WTC11 (cell line): ENCODE results near the gene GCKR. TPM values are rescaled to one million over a fixed set of nuclear protein-coding genes. Genes with fewer than 3 reads are reported as not detected.

Experiments
- ATAC-seq: fragments of 200-7000 bp; cut with Tn5 transposase; 2 replicates; pipeline ENCODE4 v1.10.0; 2021; ENCODE audit warnings: mild to moderate bottlenecking, moderate library complexity
- CTCF ChIA-PET: fragments of 300-600 bp; sonication (Branson Sonifier 250); formaldehyde crosslinking; loops from one replicate; lab custom pipeline; 2021; ENCODE audit warnings: antibody characterized with exemption; lab: Charles Lee
- POLR2A ChIA-PET: fragments of 350-600 bp; sonication (Branson Sonifier 250); formaldehyde crosslinking; loops from one replicate; lab custom pipeline; 2021; ENCODE audit warnings: antibody characterized with exemption; lab: Charles Lee
- DNase-seq: peaks from one replicate; pipeline ENCODE4 v3.0.0; 2021; ENCODE audit warnings: low spot score
- H3K27ac Mint-ChIP-seq: 2 replicates; pipeline ENCODE4 v1.8.0; 2021; ENCODE audit warnings: mixed read lengths
- H3K27me3 Mint-ChIP-seq: 2 replicates; pipeline ENCODE4 v1.8.0; 2021; ENCODE audit warnings: low read depth, mild to moderate bottlenecking, moderate library complexity, mixed read lengths
- H3K36me3 Mint-ChIP-seq: 2 replicates; pipeline ENCODE4 v1.8.0; 2021; ENCODE audit warnings: mixed read lengths
- H3K4me1 Mint-ChIP-seq: 2 replicates; pipeline ENCODE4 v1.8.0; 2022; ENCODE audit warnings: mixed read lengths
- H3K4me3 Mint-ChIP-seq: 2 replicates; pipeline ENCODE4 v1.8.0; 2021; ENCODE audit warnings: mild to moderate bottlenecking, moderate library complexity, mixed read lengths
- H3K9me3 Mint-ChIP-seq: 2 replicates; pipeline ENCODE4 v1.8.0; 2021; ENCODE audit warnings: mixed read lengths
- ESRRA ChIP-seq: sonication (generic); formaldehyde crosslinking; IDR thresholded peaks from 2 replicates; pipeline ENCODE4 v1.8.1; 2022; ENCODE audit warnings: mild to moderate bottlenecking, missing genetic modification reagents, borderline replicate concordance
- FOXJ3 ChIP-seq: sonication (generic); formaldehyde crosslinking; IDR thresholded peaks from 2 replicates; pipeline ENCODE4 v1.9.0; 2021; ENCODE audit warnings: missing genetic modification reagents, mild to moderate bottlenecking, borderline replicate concordance
- FOXK1 ChIP-seq: sonication (generic); formaldehyde crosslinking; IDR thresholded peaks from 2 replicates; pipeline ENCODE4 v1.8.0; 2022; ENCODE audit warnings: mild to moderate bottlenecking, moderate library complexity, missing genetic modification reagents
- JAZF1 ChIP-seq: fragments of 250-450 bp; sonication (Bioruptor Pico); IDR thresholded peaks from 2 replicates; pipeline ENCODE4 v1.9.0; 2021; ENCODE audit warnings: moderate library complexity, mild to moderate bottlenecking, inconsistent platforms
- KAT7 ChIP-seq: sonication (generic); formaldehyde crosslinking; IDR thresholded peaks from 2 replicates; pipeline ENCODE4 v1.8.1; 2023; ENCODE audit warnings: missing genetic modification reagents, mild to moderate bottlenecking, borderline replicate concordance
- NFE2L1 ChIP-seq: sonication (generic); formaldehyde crosslinking; IDR thresholded peaks from 2 replicates; pipeline ENCODE4 v1.8.1; 2023; ENCODE audit warnings: missing genetic modification reagents
- NR2C2 ChIP-seq: sonication (generic); formaldehyde crosslinking; IDR thresholded peaks from 2 replicates; pipeline ENCODE4 v1.8.0; 2022; ENCODE audit warnings: mild to moderate bottlenecking, missing genetic modification reagents
- TCF7 ChIP-seq: sonication (generic); formaldehyde crosslinking; IDR thresholded peaks from 2 replicates; pipeline ENCODE4 v1.8.0; 2022; ENCODE audit warnings: mild to moderate bottlenecking, low read depth, missing genetic modification reagents, moderate library complexity
- TEAD1 ChIP-seq: sonication (generic); formaldehyde crosslinking; IDR thresholded peaks from 2 replicates; pipeline ENCODE4 v1.8.0; 2022; ENCODE audit warnings: mild to moderate bottlenecking, missing genetic modification reagents
- TEAD4 ChIP-seq: sonication (generic); formaldehyde crosslinking; IDR thresholded peaks from 2 replicates; pipeline ENCODE4 v1.8.0; 2022; ENCODE audit warnings: mild to moderate bottlenecking, missing genetic modification reagents
- ZNF263 ChIP-seq: sonication (generic); formaldehyde crosslinking; IDR thresholded peaks from 2 replicates; pipeline ENCODE4 v1.8.1; 2022; ENCODE audit warnings: low read depth, mild to moderate bottlenecking, moderate library complexity, missing genetic modification reagents
- ZNF416 ChIP-seq: fragments of 250-450 bp; sonication (Bioruptor Pico); IDR thresholded peaks from 2 replicates; pipeline ENCODE4 v1.9.0; 2021; ENCODE audit warnings: mild to moderate bottlenecking, inconsistent platforms
- total RNA-seq: library from RNA; stranded (reverse); gene quantifications from 3 replicates; pipeline ENCODE4 v1.2.3, GENCODE V29; 2021
- TF ChIP-seq, protein P1 (sequence below): sonication (generic); formaldehyde crosslinking; IDR thresholded peaks from 2 replicates; pipeline ENCODE4 v1.8.0; 2022; ENCODE audit warnings: mild to moderate bottlenecking, missing genetic modification reagents
- TF ChIP-seq, protein P2 (sequence below): sonication (generic); formaldehyde crosslinking; IDR thresholded peaks from 2 replicates; pipeline ENCODE4 v1.8.1; 2022; ENCODE audit warnings: low read depth, missing genetic modification reagents, borderline replicate concordance
- TF ChIP-seq, protein P3 (sequence below): sonication (generic); formaldehyde crosslinking; conservative IDR thresholded peaks from 2 replicates; pipeline ENCODE4 v1.8.1; 2023; ENCODE audit warnings: mild to moderate bottlenecking, low read depth, missing genetic modification reagents, moderate library complexity
- TF ChIP-seq, protein P4 (sequence below): fragments of 250-450 bp; sonication (Bioruptor Pico); IDR thresholded peaks from 2 replicates; pipeline ENCODE4 v1.8.0; 2021; ENCODE audit warnings: mild to moderate bottlenecking
- TF ChIP-seq, protein P5 (sequence below): sonication (generic); formaldehyde crosslinking; IDR thresholded peaks from 2 replicates; pipeline ENCODE4 v1.8.0; 2022; ENCODE audit warnings: missing genetic modification reagents
- TF ChIP-seq, protein P6 (sequence below): fragments of 250-450 bp; sonication (Bioruptor Pico); conservative IDR thresholded peaks from 2 replicates; pipeline ENCODE4 v1.9.0; 2021; ENCODE audit warnings: mild to moderate bottlenecking
- TF ChIP-seq, protein P7 (sequence below): sonication (generic); formaldehyde crosslinking; IDR thresholded peaks from 2 replicates; pipeline ENCODE4 v1.8.1; 2023; ENCODE audit warnings: mild to moderate bottlenecking, missing genetic modification reagents, borderline replicate concordance

Gene GCKR
- total RNA-seq, 1 experiment from 2014 or later: 0.72 TPM

DNA sequence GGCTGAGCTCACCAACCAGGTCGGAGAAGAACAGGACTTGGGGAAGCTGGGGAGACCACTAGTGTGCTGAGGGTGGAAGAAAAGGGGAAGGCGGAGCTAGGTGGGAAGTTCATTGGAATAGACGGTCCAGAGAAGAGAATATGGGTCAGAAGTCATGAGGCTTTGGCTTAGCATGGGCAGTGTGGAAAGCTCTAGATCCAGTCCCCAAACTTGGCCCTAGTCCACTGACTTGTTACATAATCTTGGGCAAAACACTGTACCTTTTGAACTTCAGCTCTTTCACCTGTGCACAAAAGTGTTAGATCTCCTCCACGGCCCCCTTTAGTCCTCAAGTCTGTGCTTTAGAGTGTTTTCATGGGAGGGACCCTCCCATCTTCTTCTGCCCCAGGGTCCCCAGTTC is 10.7 kb downstream of the GCKR start:
- peaks cover 6% of the 10 kb centered on the region; the same call in 1 of the 2 replicates for H3K9me3 Mint-ChIP-seq
- POLR2A ChIA-PET: interaction anchor here (0.6 to 1.2 kb wide), 2 partner anchors 8 to 17 kb away, joined by 3 read pairs; no protein-coding TSS in a partner anchor
- H3K4me1 Mint-ChIP-seq: peaks cover 11% of the 10 kb centered on the region
- 0 out of 2 replicates have a peak, but pooled peaks cover 4% of the 10 kb centered on the region for H3K27me3 Mint-ChIP-seq
- ATAC-seq (no peak), DNase-seq (no peak)
- H3K27ac Mint-ChIP-seq: no peak overlapping the region
- TF ChIP-seq TCF7 (no peak), ZNF416 (no peak), ZNF263 (CRISPR knock-in tag) (no peak), FOXK1 (CRISPR knock-in tag) (no peak), JAZF1 (CRISPR knock-in tag) (no peak)
- TF ChIP-seq, protein P1, sequence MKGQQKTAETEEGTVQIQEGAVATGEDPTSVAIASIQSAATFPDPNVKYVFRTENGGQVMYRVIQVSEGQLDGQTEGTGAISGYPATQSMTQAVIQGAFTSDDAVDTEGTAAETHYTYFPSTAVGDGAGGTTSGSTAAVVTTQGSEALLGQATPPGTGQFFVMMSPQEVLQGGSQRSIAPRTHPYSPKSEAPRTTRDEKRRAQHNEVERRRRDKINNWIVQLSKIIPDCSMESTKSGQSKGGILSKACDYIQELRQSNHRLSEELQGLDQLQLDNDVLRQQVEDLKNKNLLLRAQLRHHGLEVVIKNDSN (CRISPR knock-in tag): no peak
- TF ChIP-seq, protein P2, sequence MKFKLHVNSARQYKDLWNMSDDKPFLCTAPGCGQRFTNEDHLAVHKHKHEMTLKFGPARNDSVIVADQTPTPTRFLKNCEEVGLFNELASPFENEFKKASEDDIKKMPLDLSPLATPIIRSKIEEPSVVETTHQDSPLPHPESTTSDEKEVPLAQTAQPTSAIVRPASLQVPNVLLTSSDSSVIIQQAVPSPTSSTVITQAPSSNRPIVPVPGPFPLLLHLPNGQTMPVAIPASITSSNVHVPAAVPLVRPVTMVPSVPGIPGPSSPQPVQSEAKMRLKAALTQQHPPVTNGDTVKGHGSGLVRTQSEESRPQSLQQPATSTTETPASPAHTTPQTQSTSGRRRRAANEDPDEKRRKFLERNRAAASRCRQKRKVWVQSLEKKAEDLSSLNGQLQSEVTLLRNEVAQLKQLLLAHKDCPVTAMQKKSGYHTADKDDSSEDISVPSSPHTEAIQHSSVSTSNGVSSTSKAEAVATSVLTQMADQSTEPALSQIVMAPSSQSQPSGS (CRISPR knock-in tag): no peak
- TF ChIP-seq, protein P3, sequence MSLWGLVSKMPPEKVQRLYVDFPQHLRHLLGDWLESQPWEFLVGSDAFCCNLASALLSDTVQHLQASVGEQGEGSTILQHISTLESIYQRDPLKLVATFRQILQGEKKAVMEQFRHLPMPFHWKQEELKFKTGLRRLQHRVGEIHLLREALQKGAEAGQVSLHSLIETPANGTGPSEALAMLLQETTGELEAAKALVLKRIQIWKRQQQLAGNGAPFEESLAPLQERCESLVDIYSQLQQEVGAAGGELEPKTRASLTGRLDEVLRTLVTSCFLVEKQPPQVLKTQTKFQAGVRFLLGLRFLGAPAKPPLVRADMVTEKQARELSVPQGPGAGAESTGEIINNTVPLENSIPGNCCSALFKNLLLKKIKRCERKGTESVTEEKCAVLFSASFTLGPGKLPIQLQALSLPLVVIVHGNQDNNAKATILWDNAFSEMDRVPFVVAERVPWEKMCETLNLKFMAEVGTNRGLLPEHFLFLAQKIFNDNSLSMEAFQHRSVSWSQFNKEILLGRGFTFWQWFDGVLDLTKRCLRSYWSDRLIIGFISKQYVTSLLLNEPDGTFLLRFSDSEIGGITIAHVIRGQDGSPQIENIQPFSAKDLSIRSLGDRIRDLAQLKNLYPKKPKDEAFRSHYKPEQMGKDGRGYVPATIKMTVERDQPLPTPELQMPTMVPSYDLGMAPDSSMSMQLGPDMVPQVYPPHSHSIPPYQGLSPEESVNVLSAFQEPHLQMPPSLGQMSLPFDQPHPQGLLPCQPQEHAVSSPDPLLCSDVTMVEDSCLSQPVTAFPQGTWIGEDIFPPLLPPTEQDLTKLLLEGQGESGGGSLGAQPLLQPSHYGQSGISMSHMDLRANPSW: no peak
- CTCF ChIA-PET: no interaction called here
- no peak overlapping the region for H3K4me3 Mint-ChIP-seq
- no peaks in the 10 kb centered on the region for H3K36me3 Mint-ChIP-seq

DNA sequence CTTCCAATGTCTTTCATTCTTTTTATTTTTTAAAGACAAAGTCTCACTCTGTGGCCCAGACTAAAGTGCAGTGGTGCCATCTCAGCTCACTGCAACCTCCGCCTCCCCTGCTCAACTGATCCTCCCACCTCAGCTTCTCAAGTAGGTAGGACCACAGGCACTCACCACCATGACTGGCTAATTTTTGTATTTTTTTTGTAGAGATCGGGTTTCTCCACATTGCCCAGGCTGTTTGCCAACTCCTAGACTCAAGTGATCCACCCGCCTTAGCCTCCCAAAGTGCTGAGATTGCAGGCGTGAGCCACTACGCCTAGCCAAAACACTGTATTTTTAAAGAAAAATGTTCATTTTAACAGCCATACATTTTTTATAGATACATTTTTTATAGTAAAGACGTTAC is 12.7 kb downstream of the GCKR start:
- TF ChIP-seq FOXJ3 (CRISPR knock-in tag) (no peak), ESRRA (CRISPR knock-in tag) (no peak), NR2C2 (CRISPR knock-in tag) (no peak), NFE2L1 (CRISPR knock-in tag) (no peak), TEAD1 (CRISPR knock-in tag) (no peak), FOXK1 (CRISPR knock-in tag) (no peak), KAT7 (CRISPR knock-in tag) (no peak), TEAD4 (no peak)
- TF ChIP-seq, protein P4, sequence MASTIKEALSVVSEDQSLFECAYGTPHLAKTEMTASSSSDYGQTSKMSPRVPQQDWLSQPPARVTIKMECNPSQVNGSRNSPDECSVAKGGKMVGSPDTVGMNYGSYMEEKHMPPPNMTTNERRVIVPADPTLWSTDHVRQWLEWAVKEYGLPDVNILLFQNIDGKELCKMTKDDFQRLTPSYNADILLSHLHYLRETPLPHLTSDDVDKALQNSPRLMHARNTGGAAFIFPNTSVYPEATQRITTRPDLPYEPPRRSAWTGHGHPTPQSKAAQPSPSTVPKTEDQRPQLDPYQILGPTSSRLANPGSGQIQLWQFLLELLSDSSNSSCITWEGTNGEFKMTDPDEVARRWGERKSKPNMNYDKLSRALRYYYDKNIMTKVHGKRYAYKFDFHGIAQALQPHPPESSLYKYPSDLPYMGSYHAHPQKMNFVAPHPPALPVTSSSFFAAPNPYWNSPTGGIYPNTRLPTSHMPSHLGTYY (CRISPR knock-in tag): no peak
- TF ChIP-seq, protein P5, sequence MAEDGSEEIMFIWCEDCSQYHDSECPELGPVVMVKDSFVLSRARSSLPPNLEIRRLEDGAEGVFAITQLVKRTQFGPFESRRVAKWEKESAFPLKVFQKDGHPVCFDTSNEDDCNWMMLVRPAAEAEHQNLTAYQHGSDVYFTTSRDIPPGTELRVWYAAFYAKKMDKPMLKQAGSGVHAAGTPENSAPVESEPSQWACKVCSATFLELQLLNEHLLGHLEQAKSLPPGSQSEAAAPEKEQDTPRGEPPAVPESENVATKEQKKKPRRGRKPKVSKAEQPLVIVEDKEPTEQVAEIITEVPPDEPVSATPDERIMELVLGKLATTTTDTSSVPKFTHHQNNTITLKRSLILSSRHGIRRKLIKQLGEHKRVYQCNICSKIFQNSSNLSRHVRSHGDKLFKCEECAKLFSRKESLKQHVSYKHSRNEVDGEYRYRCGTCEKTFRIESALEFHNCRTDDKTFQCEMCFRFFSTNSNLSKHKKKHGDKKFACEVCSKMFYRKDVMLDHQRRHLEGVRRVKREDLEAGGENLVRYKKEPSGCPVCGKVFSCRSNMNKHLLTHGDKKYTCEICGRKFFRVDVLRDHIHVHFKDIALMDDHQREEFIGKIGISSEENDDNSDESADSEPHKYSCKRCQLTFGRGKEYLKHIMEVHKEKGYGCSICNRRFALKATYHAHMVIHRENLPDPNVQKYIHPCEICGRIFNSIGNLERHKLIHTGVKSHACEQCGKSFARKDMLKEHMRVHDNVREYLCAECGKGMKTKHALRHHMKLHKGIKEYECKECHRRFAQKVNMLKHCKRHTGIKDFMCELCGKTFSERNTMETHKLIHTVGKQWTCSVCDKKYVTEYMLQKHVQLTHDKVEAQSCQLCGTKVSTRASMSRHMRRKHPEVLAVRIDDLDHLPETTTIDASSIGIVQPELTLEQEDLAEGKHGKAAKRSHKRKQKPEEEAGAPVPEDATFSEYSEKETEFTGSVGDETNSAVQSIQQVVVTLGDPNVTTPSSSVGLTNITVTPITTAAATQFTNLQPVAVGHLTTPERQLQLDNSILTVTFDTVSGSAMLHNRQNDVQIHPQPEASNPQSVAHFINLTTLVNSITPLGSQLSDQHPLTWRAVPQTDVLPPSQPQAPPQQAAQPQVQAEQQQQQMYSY (CRISPR knock-in tag): no peak
- TF ChIP-seq, protein P6, sequence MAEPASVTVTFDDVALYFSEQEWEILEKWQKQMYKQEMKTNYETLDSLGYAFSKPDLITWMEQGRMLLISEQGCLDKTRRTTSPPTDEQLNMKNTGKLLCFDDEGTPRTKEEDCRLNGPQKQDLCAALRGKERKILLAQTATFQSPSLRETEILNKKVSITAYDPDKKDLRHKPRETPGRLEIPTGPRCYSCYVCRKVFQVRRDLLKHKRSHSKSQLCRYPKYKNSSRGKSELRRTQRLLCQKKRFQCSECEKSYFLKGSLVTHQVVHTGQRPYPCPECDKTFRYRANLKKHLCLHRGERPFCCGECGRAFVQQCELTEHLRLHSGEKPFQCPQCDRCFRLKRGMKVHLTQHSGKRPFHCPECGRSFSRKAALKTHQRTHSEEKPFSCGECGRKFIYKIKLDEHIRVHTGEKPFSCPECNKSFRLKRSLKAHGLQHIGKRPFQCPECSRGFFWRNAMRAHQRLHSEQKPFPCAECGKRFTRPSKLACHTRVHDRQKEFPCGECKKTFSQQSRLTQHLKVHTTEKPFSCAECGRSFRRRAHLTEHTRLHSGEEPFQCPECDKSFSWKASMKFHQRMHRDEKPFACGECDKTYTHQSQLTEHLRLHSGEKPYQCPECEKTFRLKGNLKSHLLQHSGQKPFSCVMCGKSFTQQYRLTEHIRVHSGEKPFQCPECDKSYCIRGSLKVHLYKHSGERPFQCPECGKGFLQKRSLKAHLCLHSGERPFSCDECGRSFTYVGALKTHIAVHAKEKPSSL (CRISPR knock-in tag): no peak
- TF ChIP-seq, protein P7, sequence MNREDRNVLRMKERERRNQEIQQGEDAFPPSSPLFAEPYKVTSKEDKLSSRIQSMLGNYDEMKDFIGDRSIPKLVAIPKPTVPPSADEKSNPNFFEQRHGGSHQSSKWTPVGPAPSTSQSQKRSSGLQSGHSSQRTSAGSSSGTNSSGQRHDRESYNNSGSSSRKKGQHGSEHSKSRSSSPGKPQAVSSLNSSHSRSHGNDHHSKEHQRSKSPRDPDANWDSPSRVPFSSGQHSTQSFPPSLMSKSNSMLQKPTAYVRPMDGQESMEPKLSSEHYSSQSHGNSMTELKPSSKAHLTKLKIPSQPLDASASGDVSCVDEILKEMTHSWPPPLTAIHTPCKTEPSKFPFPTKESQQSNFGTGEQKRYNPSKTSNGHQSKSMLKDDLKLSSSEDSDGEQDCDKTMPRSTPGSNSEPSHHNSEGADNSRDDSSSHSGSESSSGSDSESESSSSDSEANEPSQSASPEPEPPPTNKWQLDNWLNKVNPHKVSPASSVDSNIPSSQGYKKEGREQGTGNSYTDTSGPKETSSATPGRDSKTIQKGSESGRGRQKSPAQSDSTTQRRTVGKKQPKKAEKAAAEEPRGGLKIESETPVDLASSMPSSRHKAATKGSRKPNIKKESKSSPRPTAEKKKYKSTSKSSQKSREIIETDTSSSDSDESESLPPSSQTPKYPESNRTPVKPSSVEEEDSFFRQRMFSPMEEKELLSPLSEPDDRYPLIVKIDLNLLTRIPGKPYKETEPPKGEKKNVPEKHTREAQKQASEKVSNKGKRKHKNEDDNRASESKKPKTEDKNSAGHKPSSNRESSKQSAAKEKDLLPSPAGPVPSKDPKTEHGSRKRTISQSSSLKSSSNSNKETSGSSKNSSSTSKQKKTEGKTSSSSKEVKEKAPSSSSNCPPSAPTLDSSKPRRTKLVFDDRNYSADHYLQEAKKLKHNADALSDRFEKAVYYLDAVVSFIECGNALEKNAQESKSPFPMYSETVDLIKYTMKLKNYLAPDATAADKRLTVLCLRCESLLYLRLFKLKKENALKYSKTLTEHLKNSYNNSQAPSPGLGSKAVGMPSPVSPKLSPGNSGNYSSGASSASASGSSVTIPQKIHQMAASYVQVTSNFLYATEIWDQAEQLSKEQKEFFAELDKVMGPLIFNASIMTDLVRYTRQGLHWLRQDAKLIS (CRISPR knock-in tag): no peak
- no peaks in the 10 kb centered on the region; the same call in 1 of the 2 replicates for H3K4me1 Mint-ChIP-seq
- POLR2A ChIA-PET: no interaction called here

More for the DNA sequence above, 12.7 kb downstream of the GCKR start:
- ATAC-seq (peak; percentile 53), DNase-seq (no peak)
- H3K4me3 Mint-ChIP-seq: no peak overlapping the region
- H3K36me3 Mint-ChIP-seq: no peaks in the 10 kb centered on the region
- 0 out of 2 replicates have a peak, but pooled peaks cover 4% of the 10 kb centered on the region for H3K27me3 Mint-ChIP-seq
- H3K27ac Mint-ChIP-seq: no peak overlapping the region
- H3K9me3 Mint-ChIP-seq: peaks cover 6% of the 10 kb centered on the region; the same call in 1 of the 2 replicates
- CTCF ChIA-PET: no interaction called here
